Esophagus muscularis mucosa (tissue), 4 donors: Measurements from ENCODE around the gene RBM19. TPM values are rescaled to one million over a fixed set of nuclear protein-coding genes. Genes with fewer than 3 reads are reported as not detected.

Source experiments
- DNase-seq: peaks from one replicate; pipeline ENCODE4 v3.0.0-alpha.2; 2017; ENCODE audit errors: extremely low spot score
- H3K27ac ChIP-seq, 4 donors: fragments of 200-600 bp; sonication (generic); replicated peaks in 1 of 4; 1 replicate in 3 of 4; 2 replicates in 1 of 4; pipeline ENCODE4 v1.5.1; 2016 to 2019; ENCODE audit warnings: mild to moderate bottlenecking in 1 of 4
- H3K27me3 ChIP-seq, 4 donors: fragments of 200-600 bp; sonication (generic); one replicate each; pipeline versions ENCODE4 v1.5.1 to v1.6.0; 2016 to 2019
- H3K36me3 ChIP-seq, 4 donors: fragments of 200-600 bp; sonication (generic); one replicate each; pipeline ENCODE4 v1.5.1; 2016 to 2019
- H3K4me1 ChIP-seq, 4 donors: fragments of 200-600 bp; sonication (generic); one replicate each; pipeline ENCODE4 v1.5.1; 2016 to 2019
- H3K4me3 ChIP-seq, 4 donors: fragments of 200-600 bp; sonication (generic); 1 replicate in 2 of 4; 2 replicates in 2 of 4; pipeline ENCODE4 v1.5.1; 2016 to 2019; ENCODE audit warnings: mild to moderate bottlenecking in 4 of 4, moderate library complexity in 1 of 4
- H3K9me3 ChIP-seq, 4 donors: fragments of 200-600 bp; sonication (generic); 1 replicate in 3 of 4; 2 replicates in 1 of 4; pipeline ENCODE4 v1.5.1; 2016 to 2019
- CTCF ChIP-seq, 3 experiments: fragments of 200-600 bp in 2 of 3; fragments of 450-650 bp in 1 of 3; sonication (generic) in 2 of 3; IDR thresholded peaks; one replicate each; pipeline ENCODE4 v1.5.1; 2017 to 2019; ENCODE audit warnings: antibody characterized with exemption in 3 of 3, mild to moderate bottlenecking in 2 of 3, moderate library complexity in 1 of 3
- EP300 ChIP-seq: sonication (generic); formaldehyde crosslinking; IDR thresholded peaks from one replicate; pipeline ENCODE4 v1.6.1; 2017; ENCODE audit warnings: antibody characterized with exemption
- POLR2A ChIP-seq: fragments of 450-650 bp; IDR thresholded peaks from one replicate; pipeline ENCODE4 v1.6.1; 2017; ENCODE audit warnings: antibody characterized with exemption, moderate library complexity, mild to moderate bottlenecking, low read depth
- POLR2AphosphoS5 ChIP-seq, 2 donors: sonication (generic); formaldehyde crosslinking; IDR thresholded peaks; one replicate each; pipeline ENCODE4 v1.6.1; 2017; ENCODE audit warnings: antibody characterized with exemption in 2 of 2
- WGBS: methylation state at CpG from one replicate; pipeline ENCODE4 v1.1.5; 2018; 5-methylcytosine and 5-hydroxymethylcytosine counted together
- intact Hi-C: fragments of 100-400 bp; cut with DNase I; formaldehyde crosslinking; loops from one replicate; pipeline ENCODE4 v1.15.1; 2023
- total RNA-seq, 4 donors: library from RNA; depleted of rRNA; stranded (reverse); fragments of >200 nt; gene quantifications; one replicate each; pipeline versions ENCODE4 v1.1.0 to v1.2.1, GENCODE V29; 2016

The RBM19 gene
- total RNA-seq, 4 donors from 2014 or later = 26.7 to 40.0 (median 27.4) TPM

GRCh38 chr12:113941208-113941486 is 25.0 kb downstream of the RBM19 start:
- Histone ChIP-seq H3K4me1 (no peaks in the 10 kb centered on the region), H3K27me3 (no peaks in the 10 kb centered on the region), H3K27ac (no peak overlapping the region), H3K4me3 (no peak overlapping the region), H3K9me3 (no peaks in the 10 kb centered on the region), H3K36me3 (peaks cover 78 to 100% (median 98%) of the 10 kb centered on the region in 4 donors)
- 90% methylated on average over 1 of the region's 1 CpG for WGBS
- intact Hi-C loops = no loop called here
- TF ChIP-seq EP300 (no peak), POLR2A (no peak), CTCF (IDR thresholded peaks at IDR 0.05) (no peak), POLR2AphosphoS5 (IDR thresholded peaks at IDR 0.05) (no peak)
- DNase-seq = no peak

- Histone ChIP-seq H3K27me3 (no peaks in the 10 kb centered on the region), H3K4me1 (no peaks in the 10 kb centered on the region), H3K27ac (no peak overlapping the region), H3K4me3 (no peak overlapping the region), H3K36me3 (peaks cover 78 to 100% (median 97%) of the 10 kb centered on the region in 4 donors), H3K9me3 (no peaks in the 10 kb centered on the region)
- intact Hi-C loops = no loop called here
- TF ChIP-seq EP300 (no peak), CTCF (IDR thresholded peaks at IDR 0.05) (no peak), POLR2A (no peak), POLR2AphosphoS5 (IDR thresholded peaks at IDR 0.05) (no peak)
- WGBS = 79% methylated on average over 11 of the region's 11 CpGs
- no peak for DNase-seq
Measured at GRCh38 chr12:113940357-113941207, 25.5 kb downstream of the RBM19 start.

- Histone ChIP-seq H3K36me3 (peaks cover 73 to 100% (median 97%) of the 10 kb centered on the region in 4 donors), H3K4me3 (no peak overlapping the region), H3K9me3 (no peaks in the 10 kb centered on the region), H3K27me3 (no peaks in the 10 kb centered on the region), H3K4me1 (no peaks in the 10 kb centered on the region), H3K27ac (no peak overlapping the region)
- TF ChIP-seq EP300 (no peak), POLR2AphosphoS5 (IDR thresholded peaks at IDR 0.05) (no peak), CTCF (IDR thresholded peaks at IDR 0.05) (no peak), POLR2A (no peak)
- 100% methylated on average over 2 of the region's 10 CpGs for WGBS
- intact Hi-C loops = no loop called here
- DNase-seq = no peak
Measured at GRCh38 chr12:113939867-113940266, 26.3 kb downstream of the RBM19 start.

DNA sequence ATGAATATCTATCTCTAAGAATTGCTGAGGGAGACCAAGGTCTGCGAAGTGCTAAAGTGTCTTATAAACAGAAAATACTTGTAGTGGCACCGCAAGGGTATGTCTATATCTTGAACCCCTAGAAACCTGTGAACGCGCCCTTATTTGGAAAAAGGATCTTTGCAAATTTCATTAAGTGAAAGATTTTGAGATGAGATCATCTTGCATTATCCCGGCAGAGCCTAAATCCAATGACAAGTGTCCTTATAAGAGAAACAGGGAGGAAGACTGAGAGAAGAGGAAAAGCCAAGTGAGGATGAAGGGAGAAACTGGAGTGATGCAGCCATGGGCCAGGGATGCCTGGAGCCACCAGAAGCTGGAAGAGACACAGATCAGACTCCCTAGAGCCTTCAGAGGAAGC is 27.7 kb downstream of the RBM19 start:
- H3K27me3 ChIP-seq = no peaks in the 10 kb centered on the region
- H3K27ac ChIP-seq = no peak overlapping the region
- no peak for DNase-seq
- no peaks in the 10 kb centered on the region for H3K9me3 ChIP-seq
- WGBS = 90% methylated on average over 5 of the region's 5 CpGs
- H3K36me3 ChIP-seq = peaks cover 77 to 100% (median 98%) of the 10 kb centered on the region in 4 donors
- intact Hi-C loops = no loop called here
- no peaks in the 10 kb centered on the region for H3K4me1 ChIP-seq
- H3K4me3 ChIP-seq = no peak overlapping the region
- TF ChIP-seq CTCF (IDR thresholded peaks at IDR 0.05) (no peak), EP300 (no peak), POLR2AphosphoS5 (IDR thresholded peaks at IDR 0.05) (no peak), POLR2A (no peak)

GRCh38 chr12:113936460-113936859 is 29.7 kb downstream of the RBM19 start:
- TF ChIP-seq EP300 (no peak), CTCF (IDR thresholded peaks at IDR 0.05) (no peak), POLR2A (no peak), POLR2AphosphoS5 (IDR thresholded peaks at IDR 0.05) (no peak)
- peaks cover 69 to 100% (median 95%) of the 10 kb centered on the region in 4 donors for H3K36me3 ChIP-seq
- DNase-seq = no peak
- H3K27me3 ChIP-seq = no peaks in the 10 kb centered on the region
- H3K9me3 ChIP-seq = no peaks in the 10 kb centered on the region
- H3K4me1 ChIP-seq = peaks cover 0 to 16% (median 4%) of the 10 kb centered on the region in 4 donors
- WGBS = 57% methylated on average over 1 of the region's 1 CpG
- H3K27ac ChIP-seq = no peak overlapping the region
- intact Hi-C loops = no loop called here
- no peak overlapping the region for H3K4me3 ChIP-seq
